Tibial artery (tissue), 4 donors: ENCODE results near the gene CORO2B.

Experiments
- DNase-seq, 2 donors: peaks; one replicate each; pipeline ENCODE4 v3.0.0-alpha.2; 2019
- H3K27ac ChIP-seq, 2 donors: fragments of 200-600 bp; sonication (generic) in 1 of 2; 1 replicate in 1 of 2; 2 replicates in 1 of 2; pipeline ENCODE4 v1.5.1; 2018 to 2019; ENCODE audit warnings: mild to moderate bottlenecking in 1 of 2
- H3K27me3 ChIP-seq, 2 donors: fragments of 200-600 bp; sonication (generic) in 1 of 2; one replicate each; pipeline versions ENCODE4 v1.5.1 to v1.6.0; 2016 to 2019
- H3K36me3 ChIP-seq, 3 donors: fragments of 200-600 bp; sonication (generic) in 2 of 3; one replicate each; pipeline ENCODE4 v1.5.1; 2016 to 2019; ENCODE audit warnings: mild to moderate bottlenecking in 2 of 3
- H3K4me1 ChIP-seq, 4 donors: fragments of 200-600 bp; sonication (generic) in 2 of 4; 1 replicate in 3 of 4; 2 replicates in 1 of 4; pipeline ENCODE4 v1.5.1; 2016 to 2019
- H3K4me3 ChIP-seq, 2 donors: fragments of 200-600 bp; sonication (generic) in 1 of 2; 1 replicate in 1 of 2; 2 replicates in 1 of 2; pipeline ENCODE4 v1.5.1; 2018 to 2019; ENCODE audit warnings: mild to moderate bottlenecking in 2 of 2
- H3K9me3 ChIP-seq, 3 donors: fragments of 200-600 bp; sonication (generic) in 1 of 3; one replicate each; pipeline ENCODE4 v1.5.1; 2016 to 2019
- intact Hi-C: fragments of 100-400 bp; cut with DNase I; formaldehyde crosslinking; loops from one replicate; pipeline ENCODE4 v1.15.0; 2023; ENCODE audit warnings: low total_unique reads
- TF ChIP-seq, protein P1 (sequence below), 2 experiments: fragments of 200-600 bp in 1 of 2; fragments of 450-650 bp in 1 of 2; IDR thresholded peaks; one replicate each; pipeline ENCODE4 v1.5.1; 2017 to 2019; ENCODE audit warnings: antibody characterized with exemption in 2 of 2, mild to moderate bottlenecking in 1 of 2, moderate library complexity in 1 of 2

CORO2B gene

GRCh38 chr15:68559345-68560310, 19.2 kb upstream of the CORO2B start:
- Histone ChIP-seq H3K9me3 (no peaks in the 10 kb centered on the region), H3K36me3 (no peaks in the 10 kb centered on the region), H3K4me1 (peaks cover 0 to 14% (median 9%) of the 10 kb centered on the region in 4 donors), H3K27ac (peak overlapping the region in 1 of 2 donors; percentile 0), H3K4me3 (peak overlapping the region; percentile 43 to 56), H3K27me3 (peaks cover 0 to 19% of the 10 kb centered on the region in 2 donors)
- intact Hi-C loops = loop anchor here (5.0 to 10.0 kb wide), 3 partner anchors 113 to 307 kb away; no protein-coding TSS in a partner anchor
- peak; percentile 60 to 87 for DNase-seq
- TF ChIP-seq, protein P1, sequence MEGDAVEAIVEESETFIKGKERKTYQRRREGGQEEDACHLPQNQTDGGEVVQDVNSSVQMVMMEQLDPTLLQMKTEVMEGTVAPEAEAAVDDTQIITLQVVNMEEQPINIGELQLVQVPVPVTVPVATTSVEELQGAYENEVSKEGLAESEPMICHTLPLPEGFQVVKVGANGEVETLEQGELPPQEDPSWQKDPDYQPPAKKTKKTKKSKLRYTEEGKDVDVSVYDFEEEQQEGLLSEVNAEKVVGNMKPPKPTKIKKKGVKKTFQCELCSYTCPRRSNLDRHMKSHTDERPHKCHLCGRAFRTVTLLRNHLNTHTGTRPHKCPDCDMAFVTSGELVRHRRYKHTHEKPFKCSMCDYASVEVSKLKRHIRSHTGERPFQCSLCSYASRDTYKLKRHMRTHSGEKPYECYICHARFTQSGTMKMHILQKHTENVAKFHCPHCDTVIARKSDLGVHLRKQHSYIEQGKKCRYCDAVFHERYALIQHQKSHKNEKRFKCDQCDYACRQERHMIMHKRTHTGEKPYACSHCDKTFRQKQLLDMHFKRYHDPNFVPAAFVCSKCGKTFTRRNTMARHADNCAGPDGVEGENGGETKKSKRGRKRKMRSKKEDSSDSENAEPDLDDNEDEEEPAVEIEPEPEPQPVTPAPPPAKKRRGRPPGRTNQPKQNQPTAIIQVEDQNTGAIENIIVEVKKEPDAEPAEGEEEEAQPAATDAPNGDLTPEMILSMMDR (IDR thresholded peaks at IDR 0.05) = peak; percentile 96

- peak in 1 of 2 donors; percentile 48 for DNase-seq
These were observed 18.2 kb upstream of the CORO2B start for GRCh38 chr15:68560501-68561113.

DNA sequence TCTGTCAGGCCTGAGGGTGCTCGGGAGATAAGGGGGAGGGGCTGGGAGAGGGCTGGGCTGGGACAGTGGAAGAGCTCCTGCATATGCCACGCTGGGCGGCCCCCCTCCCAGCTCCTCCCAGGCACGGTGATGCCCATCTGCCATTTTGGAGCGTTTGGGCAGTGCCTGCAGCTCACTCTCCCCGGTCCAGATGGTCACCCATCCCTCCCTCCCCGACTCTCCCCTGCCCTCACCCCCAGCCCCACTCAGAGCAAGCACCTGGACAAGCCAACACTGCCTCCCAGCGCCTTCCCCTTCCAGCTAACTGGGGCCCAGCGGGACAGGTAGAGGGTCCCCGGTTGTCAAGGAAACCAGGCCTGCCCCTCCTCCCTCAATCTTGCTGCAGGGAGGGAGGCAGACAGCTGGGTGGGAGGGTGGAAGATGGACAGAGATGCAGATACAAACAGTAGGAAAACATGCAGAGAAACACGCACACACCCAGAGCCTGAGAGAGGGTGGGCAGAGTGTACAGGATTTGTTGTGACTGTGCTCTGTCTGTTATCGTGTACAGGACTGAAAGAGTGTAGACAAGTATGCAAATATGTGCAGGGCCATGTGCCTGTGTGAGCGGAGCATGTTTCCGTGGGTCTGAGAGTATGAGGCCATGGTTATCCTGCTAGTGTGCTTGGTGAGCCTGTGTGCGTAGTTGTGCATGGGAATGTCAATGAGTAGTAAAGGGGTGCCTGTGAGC, 17.5 kb upstream of the CORO2B start:
- H3K4me1 ChIP-seq = peaks cover 0 to 14% (median 9%) of the 10 kb centered on the region in 4 donors
- intact Hi-C loops = no loop called here
- peak in 1 of 2 donors; percentile 46 for DNase-seq
- H3K27me3 ChIP-seq = peaks cover 0 to 19% of the 10 kb centered on the region in 2 donors
- TF ChIP-seq, protein P1 (IDR thresholded peaks at IDR 0.05) = no peak
- no peak overlapping the region for H3K27ac ChIP-seq
- no peaks in the 10 kb centered on the region for H3K9me3 ChIP-seq
- H3K36me3 ChIP-seq = no peaks in the 10 kb centered on the region
- H3K4me3 ChIP-seq = no peak overlapping the region

More at GRCh38 chr15:68560501-68561113, 18.2 kb upstream of the CORO2B start:
- peaks cover 0 to 14% (median 9%) of the 10 kb centered on the region in 4 donors for H3K4me1 ChIP-seq
- TF ChIP-seq, protein P1 (IDR thresholded peaks at IDR 0.05) = no peak
- intact Hi-C loops = no loop called here
- H3K4me3 ChIP-seq = no peak overlapping the region
- H3K27me3 ChIP-seq = peaks cover 0 to 19% of the 10 kb centered on the region in 2 donors
- no peaks in the 10 kb centered on the region for H3K9me3 ChIP-seq
- no peaks in the 10 kb centered on the region for H3K36me3 ChIP-seq
- H3K27ac ChIP-seq = no peak overlapping the region

GRCh38 chr15:68561901-68562300, 16.9 kb upstream of the CORO2B start:
- DNase-seq = peak in 1 of 2 donors; percentile 10
- no peaks in the 10 kb centered on the region for H3K9me3 ChIP-seq
- peaks cover 0 to 14% (median 9%) of the 10 kb centered on the region in 4 donors for H3K4me1 ChIP-seq
- intact Hi-C loops = loop anchor here (2.0 kb wide), 1 partner anchor 315 kb away; no protein-coding TSS in a partner anchor
- H3K27ac ChIP-seq = no peak overlapping the region
- peaks cover 0 to 19% of the 10 kb centered on the region in 2 donors for H3K27me3 ChIP-seq
- TF ChIP-seq, protein P1 (IDR thresholded peaks at IDR 0.05) = no peak
- no peaks in the 10 kb centered on the region for H3K36me3 ChIP-seq
- no peak overlapping the region for H3K4me3 ChIP-seq

DNA sequence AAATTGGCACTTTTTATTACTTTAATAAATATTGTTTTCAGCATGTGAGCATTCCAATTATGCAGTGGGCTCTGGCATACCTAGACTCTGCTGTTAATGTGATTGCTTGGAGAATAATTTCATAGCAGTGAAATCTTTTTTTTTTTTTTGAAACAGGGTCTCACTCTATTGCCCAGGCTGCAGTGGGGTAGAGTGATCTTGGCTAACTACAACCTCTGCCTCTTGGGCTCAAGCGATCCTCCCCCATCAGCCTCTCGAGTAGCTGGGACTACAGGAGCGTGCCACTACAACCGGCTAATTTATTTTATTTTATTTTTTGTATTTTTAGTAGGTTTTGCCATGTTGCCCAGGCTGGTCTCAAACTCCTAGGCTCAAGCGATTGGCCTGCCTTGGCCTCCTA, 14.6 kb upstream of the CORO2B start:
- TF ChIP-seq, protein P1 (IDR thresholded peaks at IDR 0.05) = no peak
- Histone ChIP-seq H3K27ac (no peak overlapping the region), H3K4me3 (no peak overlapping the region), H3K27me3 (peaks cover 0 to 19% of the 10 kb centered on the region in 2 donors), H3K4me1 (peaks cover 0 to 8% (median 4%) of the 10 kb centered on the region in 4 donors), H3K36me3 (no peaks in the 10 kb centered on the region), H3K9me3 (no peaks in the 10 kb centered on the region)
- intact Hi-C loops = no loop called here
- DNase-seq = peak in 1 of 2 donors; percentile 11
